ENCODE data around the gene CIART. TPM values are rescaled to one million over a fixed set of nuclear protein-coding genes. Genes with fewer than 3 reads are reported as not detected.

CIART gene
- total and polyA plus RNA-seq, 2 donors (not counting 3 experiments of a cell fraction or from before 2014, with no cell fraction given): 2.4 to 4.3 TPM

DNA sequence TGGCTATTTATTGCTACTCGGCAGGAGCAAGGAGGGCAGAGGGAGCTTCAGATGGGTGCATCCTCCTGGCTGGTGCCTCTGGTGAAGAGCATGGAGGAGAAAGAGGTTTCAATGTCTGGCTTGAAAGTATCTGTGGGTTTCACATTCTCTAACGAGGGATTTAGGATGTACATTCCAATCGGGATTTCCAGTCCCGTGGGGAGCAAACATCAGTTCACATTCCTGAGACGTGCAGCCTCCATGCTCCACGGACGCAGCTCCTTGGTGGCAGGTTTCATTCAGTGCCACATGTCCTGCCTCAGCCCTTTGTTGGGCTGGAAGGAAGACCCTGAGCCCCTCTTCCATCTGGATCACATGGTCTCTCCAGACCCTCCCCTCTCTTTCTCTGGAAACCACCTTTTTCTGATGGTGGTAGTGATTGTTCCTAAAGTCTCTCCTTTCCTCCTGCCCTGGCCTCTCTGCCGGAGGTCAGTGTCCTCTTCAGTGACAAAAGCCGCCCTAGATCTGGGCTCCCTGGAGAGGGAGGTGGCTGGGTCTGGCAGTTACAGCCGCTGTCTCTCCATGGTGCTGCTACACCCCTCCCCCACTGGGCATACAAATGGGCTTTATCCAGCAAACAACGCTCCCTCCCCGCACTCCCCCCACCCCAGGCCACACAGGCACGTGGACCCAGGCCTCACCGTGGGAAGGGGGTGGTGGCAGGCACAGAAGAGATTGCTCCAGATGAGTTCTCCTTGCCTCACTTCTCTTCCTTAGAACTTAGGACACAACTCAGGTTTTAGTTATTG is 25.6 kb upstream of the CIART start:
- intact Hi-C loops (cut with micrococcal nuclease): loop anchor here (1.0 to 5.0 kb wide), 2 partner anchors 13 to 666 kb away; partner anchors contain the start of gene APH1A
- DNase-seq (ENCODE audit: low read depth, low spot score): no peak
- no peak for FAIRE-seq

More for the DNA sequence above, 25.6 kb upstream of the CIART start:
- POLR2A ChIA-PET: no interaction called here
- H3K27me3 ChIP-seq (ENCODE audit: control insufficient read depth in 2 of 2, insufficient read depth in 2 of 2, low read length in 2 of 2): peaks cover 15 to 27% of the 10 kb centered on the region in 2 experiments
- H3K27ac ChIP-seq (ENCODE audit: insufficient read depth, low read depth, low read length): no peak overlapping the region
- BruUV-seq (replicated peaks): no TSS peak
- no peaks in the 10 kb centered on the region for H4K20me1 ChIP-seq (replicated peaks; ENCODE audit: control insufficient read depth, extremely low read depth, insufficient read depth, low read length)
- no peaks in the 10 kb centered on the region for H3K9me3 ChIP-seq (replicated peaks; ENCODE audit: control insufficient read depth, insufficient read depth, low read length)
- TF ChIP-seq FOS (IDR thresholded peaks at IDR 0.05; ENCODE audit: borderline replicate concordance, insufficient read depth, low read length) (no peak), POLR2AphosphoS5 (IDR thresholded peaks at IDR 0.05; ENCODE audit: insufficient read depth, low read depth, low read length) (no peak), GATA2 (IDR thresholded peaks at IDR 0.05; ENCODE audit: insufficient read depth, insufficient read length, low read depth, low read length) (no peak), MYC (IDR thresholded peaks at IDR 0.05; ENCODE audit: low read depth, low read length) (no peak), JUN (IDR thresholded peaks at IDR 0.05; ENCODE audit: borderline replicate concordance, insufficient read depth, insufficient read length, low read depth) (no peak), POLR2A (IDR thresholded peaks at IDR 0.05; ENCODE audit: low read depth, low read length) (no peak), EZH2 (IDR thresholded peaks at IDR 0.05; ENCODE audit: borderline replicate concordance, low read depth, low read length, severe bottlenecking) (no peak)
- TF ChIP-seq, protein P1, sequence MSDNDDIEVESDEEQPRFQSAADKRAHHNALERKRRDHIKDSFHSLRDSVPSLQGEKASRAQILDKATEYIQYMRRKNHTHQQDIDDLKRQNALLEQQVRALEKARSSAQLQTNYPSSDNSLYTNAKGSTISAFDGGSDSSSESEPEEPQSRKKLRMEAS (IDR thresholded peaks at IDR 0.05; ENCODE audit: insufficient read depth, insufficient read length): no peak
- TF ChIP-seq, protein P2, sequence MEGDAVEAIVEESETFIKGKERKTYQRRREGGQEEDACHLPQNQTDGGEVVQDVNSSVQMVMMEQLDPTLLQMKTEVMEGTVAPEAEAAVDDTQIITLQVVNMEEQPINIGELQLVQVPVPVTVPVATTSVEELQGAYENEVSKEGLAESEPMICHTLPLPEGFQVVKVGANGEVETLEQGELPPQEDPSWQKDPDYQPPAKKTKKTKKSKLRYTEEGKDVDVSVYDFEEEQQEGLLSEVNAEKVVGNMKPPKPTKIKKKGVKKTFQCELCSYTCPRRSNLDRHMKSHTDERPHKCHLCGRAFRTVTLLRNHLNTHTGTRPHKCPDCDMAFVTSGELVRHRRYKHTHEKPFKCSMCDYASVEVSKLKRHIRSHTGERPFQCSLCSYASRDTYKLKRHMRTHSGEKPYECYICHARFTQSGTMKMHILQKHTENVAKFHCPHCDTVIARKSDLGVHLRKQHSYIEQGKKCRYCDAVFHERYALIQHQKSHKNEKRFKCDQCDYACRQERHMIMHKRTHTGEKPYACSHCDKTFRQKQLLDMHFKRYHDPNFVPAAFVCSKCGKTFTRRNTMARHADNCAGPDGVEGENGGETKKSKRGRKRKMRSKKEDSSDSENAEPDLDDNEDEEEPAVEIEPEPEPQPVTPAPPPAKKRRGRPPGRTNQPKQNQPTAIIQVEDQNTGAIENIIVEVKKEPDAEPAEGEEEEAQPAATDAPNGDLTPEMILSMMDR (IDR thresholded peaks at IDR 0.05; ENCODE audit: extremely low read depth in 1 of 2, insufficient read depth in 1 of 2, low read depth in 1 of 2, low read length in 2 of 2): no peak
- H3K9me1 ChIP-seq (replicated peaks; ENCODE audit: control insufficient read depth, extremely low read depth, insufficient read depth, low read length): no peaks in the 10 kb centered on the region
- H3K4me1 ChIP-seq (ENCODE audit: control insufficient read depth, extremely low read depth, insufficient read depth, low read length): peaks cover 7% of the 10 kb centered on the region
- peak overlapping the region; percentile 0 for H2AFZ ChIP-seq (ENCODE audit: low read depth, low read length)
- H3K4me3 ChIP-seq (replicated peaks in 1 of 3; ENCODE audit: insufficient read depth in 1 of 3, low read depth in 1 of 3, low read length in 3 of 3): no peak overlapping the region
- H3K36me3 ChIP-seq (ENCODE audit: control insufficient read depth in 2 of 2, extremely low read depth in 1 of 2, insufficient read depth in 2 of 2, low read length in 2 of 2): no peaks in the 10 kb centered on the region
- no peaks in the 10 kb centered on the region for H3K79me2 ChIP-seq (ENCODE audit: control insufficient read depth, insufficient read depth, low read length)
- CTCF ChIA-PET: interaction anchor here (0.9 to 13.2 kb wide), 31 partner anchors 8 to 750 kb away, joined by 3 to 466 read pairs (median 4); partner anchors contain the start of genes APH1A, C1orf54, CIART and FALEC
- H3K4me2 ChIP-seq (ENCODE audit: insufficient read depth, low read length): peak overlapping the region; percentile 44
- dilution Hi-C loops (cut with MboI; ENCODE audit: extremely low pct_ligation_motif_present, low sequenced_read_pairs): no loop called here
- H3K9ac ChIP-seq (replicated peaks; ENCODE audit: extremely low read depth, insufficient read depth, low read length): no peak overlapping the region
